Suprapubic skin (tissue), 4 donors: ENCODE measurements around the gene TEX38.

Experiments
- CTCF ChIP-seq, 2 donors: fragments of 200-600 bp in 1 of 2; fragments of 450-650 bp in 1 of 2; sonication (generic) in 1 of 2; IDR thresholded peaks; one replicate each; pipeline ENCODE4 v1.5.1; 2016 to 2019; ENCODE audit warnings: antibody characterized with exemption in 2 of 2, mild to moderate bottlenecking in 1 of 2, moderate library complexity in 1 of 2
- EP300 ChIP-seq: sonication (generic); formaldehyde crosslinking; IDR thresholded peaks from one replicate; pipeline ENCODE4 v1.6.1; 2017; ENCODE audit warnings: antibody characterized with exemption
- POLR2A ChIP-seq, 2 donors: fragments of 450-650 bp; IDR thresholded peaks; one replicate each; pipeline ENCODE4 v1.6.1; 2017; ENCODE audit warnings: antibody characterized with exemption in 2 of 2, mild to moderate bottlenecking in 2 of 2, moderate library complexity in 2 of 2
- POLR2AphosphoS5 ChIP-seq, 3 donors: sonication (generic); formaldehyde crosslinking; IDR thresholded peaks; one replicate each; pipeline ENCODE4 v1.6.1; 2017; ENCODE audit warnings: antibody characterized with exemption in 3 of 3

GRCh38 chr1:46655848-46656247 is 15.8 kb upstream of the TEX38 start:
- TF ChIP-seq CTCF (IDR thresholded peaks at IDR 0.05) (no peak), POLR2A (IDR thresholded peaks at IDR 0.05) (no peak), EP300 (no peak), POLR2AphosphoS5 (IDR thresholded peaks at IDR 0.05) (no peak)
